Bronchial epithelial cell (primary cell): ENCODE results near the gene TPH1. TPM values are rescaled to one million over a fixed set of nuclear protein-coding genes. Genes with fewer than 3 reads are reported as not detected.

Source experiments
- DNase-seq: peaks from one replicate; pipeline ENCODE4 v3.0.0-alpha.2; 2010; ENCODE audit warnings: low read depth
- FAIRE-seq: peaks from 2 replicates; lab custom pipeline; 2011; peaks lifted over from hg19 to GRCh38; lab: Jason Lieb, UNC
- H3K27me3 ChIP-seq: 2 replicates; pipeline ENCODE4 v1.5.1; 2011; ENCODE audit warnings: low read length; ENCODE audit not compliant: control insufficient read depth, insufficient read depth
- H3K36me3 ChIP-seq: 2 replicates; pipeline ENCODE4 v1.5.1; 2011; ENCODE audit warnings: low read length; ENCODE audit not compliant: control insufficient read depth, insufficient read depth
- H3K4me3 ChIP-seq: 2 replicates; pipeline ENCODE4 v1.5.1; 2011; ENCODE audit warnings: mild to moderate bottlenecking, low read depth, low read length, control low read depth
- total RNA-seq: library from RNA; depleted of rRNA; stranded (reverse); fragments of >200 nt; gene quantifications from 2 replicates; pipeline ENCODE4 v1.2.1, GENCODE V29; 2014
- TF ChIP-seq, protein P1 (sequence below): IDR thresholded peaks from 2 replicates; pipeline ENCODE4 v1.5.1; 2011; ENCODE audit warnings: mild to moderate bottlenecking, moderate library complexity, low read length, control low read depth, inconsistent platforms; ENCODE audit not compliant: insufficient read depth, severe bottlenecking

The TPH1 gene
- total RNA-seq, 1 donor from 2014 or later = under 0.01 TPM

DNA sequence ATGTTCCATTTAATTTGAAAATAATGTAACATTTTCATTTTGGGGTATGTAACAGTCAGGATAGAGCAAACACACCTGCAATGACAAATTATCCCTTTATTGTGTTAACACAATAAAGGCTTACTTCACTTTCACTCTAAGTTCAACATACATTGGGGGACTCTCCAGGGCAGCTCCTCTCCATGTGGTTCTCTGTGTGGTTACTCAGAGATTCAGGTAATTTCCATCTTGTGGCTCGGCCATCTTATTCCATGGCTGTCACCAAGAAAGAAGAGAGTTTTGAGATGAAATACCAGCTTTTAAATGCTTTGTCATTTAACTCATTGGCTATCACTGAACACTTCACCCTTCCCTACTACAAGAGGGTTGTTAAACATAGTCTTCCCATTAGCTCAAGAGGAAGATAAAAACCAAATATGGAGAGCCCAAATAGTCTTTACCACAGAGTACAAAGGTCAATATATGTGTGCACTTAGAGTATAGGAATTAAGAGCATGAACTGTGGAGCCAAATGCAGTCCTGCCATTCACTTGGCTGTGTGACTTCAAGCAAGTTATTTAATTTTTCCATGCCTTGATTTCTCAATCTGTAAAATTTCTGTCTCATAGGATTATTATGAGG is 10.6 kb upstream of the TPH1 start:
- no peak for DNase-seq
- Histone ChIP-seq H3K4me3 (no peak overlapping the region), H3K27me3 (no peaks in the 10 kb centered on the region), H3K36me3 (no peaks in the 10 kb centered on the region)
- TF ChIP-seq, protein P1, sequence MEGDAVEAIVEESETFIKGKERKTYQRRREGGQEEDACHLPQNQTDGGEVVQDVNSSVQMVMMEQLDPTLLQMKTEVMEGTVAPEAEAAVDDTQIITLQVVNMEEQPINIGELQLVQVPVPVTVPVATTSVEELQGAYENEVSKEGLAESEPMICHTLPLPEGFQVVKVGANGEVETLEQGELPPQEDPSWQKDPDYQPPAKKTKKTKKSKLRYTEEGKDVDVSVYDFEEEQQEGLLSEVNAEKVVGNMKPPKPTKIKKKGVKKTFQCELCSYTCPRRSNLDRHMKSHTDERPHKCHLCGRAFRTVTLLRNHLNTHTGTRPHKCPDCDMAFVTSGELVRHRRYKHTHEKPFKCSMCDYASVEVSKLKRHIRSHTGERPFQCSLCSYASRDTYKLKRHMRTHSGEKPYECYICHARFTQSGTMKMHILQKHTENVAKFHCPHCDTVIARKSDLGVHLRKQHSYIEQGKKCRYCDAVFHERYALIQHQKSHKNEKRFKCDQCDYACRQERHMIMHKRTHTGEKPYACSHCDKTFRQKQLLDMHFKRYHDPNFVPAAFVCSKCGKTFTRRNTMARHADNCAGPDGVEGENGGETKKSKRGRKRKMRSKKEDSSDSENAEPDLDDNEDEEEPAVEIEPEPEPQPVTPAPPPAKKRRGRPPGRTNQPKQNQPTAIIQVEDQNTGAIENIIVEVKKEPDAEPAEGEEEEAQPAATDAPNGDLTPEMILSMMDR = no peak
- no peak for FAIRE-seq

DNA sequence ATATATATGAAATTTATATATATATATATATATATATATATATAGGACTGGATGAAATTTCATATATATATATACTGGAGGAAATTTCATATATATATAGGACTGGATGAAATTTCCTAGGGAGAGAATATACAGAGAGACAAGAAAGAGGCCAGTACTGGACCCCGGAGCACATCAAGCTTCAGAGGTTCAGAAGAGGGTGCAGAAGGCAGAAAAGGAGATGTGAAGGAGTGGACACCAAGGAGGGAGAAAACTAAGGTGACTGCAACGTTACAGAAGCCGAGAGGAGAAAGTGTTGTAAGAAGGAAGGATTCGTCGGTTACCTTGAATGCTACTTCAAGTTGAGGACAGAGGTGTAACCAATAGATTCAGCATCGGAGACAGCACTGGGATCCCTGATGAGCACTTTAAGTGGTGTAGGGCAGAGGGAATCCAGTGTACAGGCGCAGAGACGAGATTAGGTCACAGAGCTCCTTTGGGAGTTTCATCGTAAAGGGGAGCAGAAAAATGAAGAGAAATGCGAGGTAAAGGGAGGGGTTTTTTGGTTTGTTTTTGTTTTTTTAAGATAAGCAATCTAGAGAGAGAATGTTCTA is 8.5 kb upstream of the TPH1 start:
- no peak overlapping the region for H3K4me3 ChIP-seq
- TF ChIP-seq, protein P1 = no peak
- H3K36me3 ChIP-seq = no peaks in the 10 kb centered on the region
- no peak for DNase-seq
- H3K27me3 ChIP-seq = no peaks in the 10 kb centered on the region
- FAIRE-seq = no peak

DNA sequence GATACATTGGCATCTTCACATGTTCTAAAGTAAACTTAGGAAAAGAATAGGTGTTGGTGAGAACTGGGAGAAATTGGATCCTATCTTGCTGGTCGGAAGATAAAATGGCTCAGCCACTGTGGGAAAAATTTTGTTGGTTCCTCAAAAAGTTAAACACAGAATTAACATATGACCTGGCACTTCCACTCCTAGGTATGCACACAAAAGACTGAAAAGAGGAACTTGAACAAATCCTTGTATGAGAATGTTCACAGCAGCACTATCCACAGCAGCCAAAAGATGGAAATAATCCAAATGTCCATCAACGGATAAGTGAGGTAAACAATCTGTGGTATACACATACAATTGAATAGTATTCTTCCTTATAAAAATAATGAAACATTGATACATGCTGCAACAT is 4.8 kb upstream of the TPH1 start:
- no peak for FAIRE-seq
- H3K4me3 ChIP-seq = no peak overlapping the region
- H3K36me3 ChIP-seq = no peaks in the 10 kb centered on the region
- TF ChIP-seq, protein P1 = no peak
- peaks cover under 1% of the 10 kb centered on the region for H3K27me3 ChIP-seq
- DNase-seq = no peak

DNA sequence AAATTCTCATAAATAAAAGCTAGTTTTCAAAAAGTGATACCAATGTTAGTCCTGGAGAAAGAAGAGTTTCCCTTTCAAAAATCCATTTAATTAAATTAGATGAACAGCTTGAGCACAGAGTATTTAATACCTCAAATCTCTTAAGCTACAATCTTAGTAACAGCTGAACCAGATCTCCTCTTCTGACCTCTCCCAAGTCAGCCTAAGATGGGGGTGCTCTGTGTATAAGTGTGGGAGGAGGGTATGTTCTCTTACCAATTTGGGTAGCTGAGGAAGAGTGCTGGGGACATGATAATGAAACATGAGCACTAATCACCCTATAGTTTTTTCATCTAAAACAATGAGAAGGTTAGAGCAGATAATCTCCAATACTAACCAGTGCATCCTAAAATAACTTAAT is 9.6 kb downstream of the TPH1 start:
- TF ChIP-seq, protein P1 = no peak
- DNase-seq = no peak
- no peaks in the 10 kb centered on the region for H3K27me3 ChIP-seq
- no peaks in the 10 kb centered on the region for H3K36me3 ChIP-seq
- H3K4me3 ChIP-seq = no peak overlapping the region
- FAIRE-seq = no peak

DNA sequence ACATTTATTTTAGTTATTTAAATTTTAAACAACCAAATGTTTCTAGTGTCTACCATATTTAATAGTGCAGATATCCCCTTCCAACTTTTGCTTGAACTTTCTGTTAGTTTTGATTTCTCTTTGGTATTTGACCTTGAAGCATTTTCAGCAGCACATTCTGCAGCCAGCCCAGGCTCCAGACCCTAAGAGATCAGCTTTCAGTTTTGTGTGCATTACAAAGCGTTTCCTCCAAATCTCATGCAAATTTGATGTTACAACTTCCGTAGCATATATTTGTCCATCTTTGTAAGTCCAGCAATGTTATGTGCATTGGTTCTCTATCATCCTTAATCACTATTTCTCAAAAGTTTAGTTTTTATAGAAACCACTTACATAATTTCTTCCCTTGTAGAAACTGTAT is 18.6 kb downstream of the TPH1 start:
- no peak for DNase-seq
- H3K36me3 ChIP-seq = no peaks in the 10 kb centered on the region
- TF ChIP-seq, protein P1 = no peak
- H3K27me3 ChIP-seq = no peaks in the 10 kb centered on the region
- no peak for FAIRE-seq
- no peak overlapping the region for H3K4me3 ChIP-seq
